Bronchial epithelial cell (primary cell): ENCODE data around the gene AOX1. TPM values are rescaled to one million over a fixed set of nuclear protein-coding genes. Genes with fewer than 3 reads are reported as not detected.
A peak's percentile ranks its signal among the peaks of the same experiment; 100 is the strongest.

ENCODE experiments used
- DNase-seq: peaks from one replicate; pipeline ENCODE4 v3.0.0-alpha.2; 2010; ENCODE audit warnings: low read depth
- FAIRE-seq: peaks from 2 replicates; lab custom pipeline; 2011; peaks lifted over from hg19 to GRCh38; lab: Jason Lieb, UNC
- H3K27me3 ChIP-seq: 2 replicates; pipeline ENCODE4 v1.5.1; 2011; ENCODE audit warnings: low read length; ENCODE audit not compliant: control insufficient read depth, insufficient read depth
- H3K36me3 ChIP-seq: 2 replicates; pipeline ENCODE4 v1.5.1; 2011; ENCODE audit warnings: low read length; ENCODE audit not compliant: control insufficient read depth, insufficient read depth
- H3K4me3 ChIP-seq: 2 replicates; pipeline ENCODE4 v1.5.1; 2011; ENCODE audit warnings: mild to moderate bottlenecking, low read depth, low read length, control low read depth
- CTCF ChIP-seq: IDR thresholded peaks from 2 replicates; pipeline ENCODE4 v1.5.1; 2011; ENCODE audit warnings: mild to moderate bottlenecking, moderate library complexity, low read length, control low read depth, inconsistent platforms; ENCODE audit not compliant: insufficient read depth, severe bottlenecking
- total RNA-seq: library from RNA; depleted of rRNA; stranded (reverse); fragments of >200 nt; gene quantifications from 2 replicates; pipeline ENCODE4 v1.2.1, GENCODE V29; 2014

Gene AOX1
- total RNA-seq, 1 donor from 2014 or later, result 8.4 TPM

DNA sequence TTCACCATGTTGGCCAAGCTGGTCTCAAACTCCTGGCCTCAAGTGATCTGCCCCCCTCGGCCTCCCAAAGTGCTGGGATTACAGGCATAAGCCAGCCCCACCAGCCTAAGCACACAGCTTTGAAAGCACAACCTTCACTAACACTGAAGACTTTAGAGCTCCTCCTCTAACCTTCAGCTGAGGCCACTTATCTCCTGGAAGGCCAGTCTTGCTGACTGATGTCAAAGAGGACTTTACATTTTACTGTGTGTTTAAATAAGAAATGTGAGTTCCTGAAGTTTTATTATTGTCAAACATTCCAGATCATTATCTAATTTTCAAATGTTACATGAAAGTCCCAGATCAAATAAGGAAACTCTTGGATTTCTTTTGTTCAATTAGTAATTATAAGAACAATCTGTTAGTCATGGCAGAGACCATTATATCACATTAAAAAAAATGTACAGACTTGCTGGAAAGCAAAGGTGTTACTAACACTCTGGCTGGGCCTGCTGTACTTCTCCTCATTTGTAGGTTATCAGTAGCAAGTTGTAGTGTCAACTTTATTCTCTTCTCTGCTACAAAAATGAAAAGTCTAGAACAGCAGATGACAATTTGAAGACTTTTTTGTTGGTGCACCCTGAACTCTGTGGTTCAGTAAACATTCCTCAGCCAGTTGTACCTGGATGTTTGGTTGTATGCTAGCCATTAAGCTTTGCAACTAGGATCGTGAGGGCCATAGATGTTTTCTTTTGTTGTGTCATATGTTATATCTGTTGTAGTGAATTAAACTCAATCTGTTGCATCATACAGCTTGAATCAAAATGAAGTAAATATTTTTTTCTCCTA, 80.0 kb downstream of the AOX1 start:
- Histone ChIP-seq H3K4me3 (no peak overlapping the region), H3K27me3 (no peaks in the 10 kb centered on the region), H3K36me3 (no peaks in the 10 kb centered on the region)
- DNase-seq (peak; percentile 38), FAIRE-seq (no peak)
- no peak for TF ChIP-seq CTCF

- Histone ChIP-seq H3K4me3 (no peak overlapping the region), H3K27me3 (no peaks in the 10 kb centered on the region), H3K36me3 (no peaks in the 10 kb centered on the region)
- FAIRE-seq (no peak), DNase-seq (no peak)
- TF ChIP-seq CTCF, result no peak
Observed at GRCh38 chr2:200667413-200667812, 81.6 kb downstream of the AOX1 start.

DNA sequence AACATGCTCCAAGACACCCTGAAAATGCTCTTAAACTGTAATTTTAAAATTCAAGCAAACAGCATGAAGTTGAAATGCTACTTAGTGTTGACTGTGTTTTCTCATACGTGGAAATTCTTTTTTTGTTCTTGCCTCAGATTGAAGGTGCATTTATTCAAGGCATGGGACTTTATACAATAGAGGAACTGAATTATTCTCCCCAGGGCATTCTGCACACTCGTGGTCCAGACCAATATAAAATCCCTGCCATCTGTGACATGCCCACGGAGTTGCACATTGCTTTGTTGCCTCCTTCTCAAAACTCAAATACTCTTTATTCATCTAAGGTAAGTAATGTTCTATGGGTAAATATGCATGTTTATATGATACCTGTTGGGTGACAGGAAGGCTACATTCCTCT, 82.7 kb downstream of the AOX1 start:
- FAIRE-seq (no peak), DNase-seq (no peak)
- TF ChIP-seq CTCF, result no peak
- Histone ChIP-seq H3K36me3 (no peaks in the 10 kb centered on the region), H3K27me3 (no peaks in the 10 kb centered on the region), H3K4me3 (no peak overlapping the region)

GRCh38 chr2:200669308-200669707, 83.5 kb downstream of the AOX1 start:
- no peak for FAIRE-seq
- Histone ChIP-seq H3K36me3 (no peaks in the 10 kb centered on the region), H3K4me3 (no peak overlapping the region), H3K27me3 (no peaks in the 10 kb centered on the region)
- DNase-seq, result no peak
- TF ChIP-seq CTCF, result no peak

DNA sequence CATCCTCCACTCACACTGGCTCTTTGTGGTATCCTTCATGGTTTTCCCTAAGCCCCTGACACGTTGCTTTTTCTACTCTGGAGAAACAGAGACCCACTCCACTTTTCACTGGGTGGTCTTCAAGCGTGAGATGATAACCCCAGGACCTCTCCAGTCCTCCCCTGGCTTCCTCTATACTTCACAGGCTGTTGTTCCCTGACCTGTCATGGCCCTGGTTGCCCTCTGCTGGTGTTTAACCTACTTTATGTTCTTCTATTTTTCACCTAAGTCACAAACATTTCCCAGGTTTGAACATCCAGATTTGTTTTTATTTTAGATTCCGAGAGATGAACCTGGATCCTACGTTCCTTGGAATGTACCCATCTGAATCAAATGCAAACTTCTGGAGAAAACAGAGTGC, 84.5 kb downstream of the AOX1 start:
- FAIRE-seq, result no peak
- Histone ChIP-seq H3K27me3 (peaks cover 1% of the 10 kb centered on the region), H3K4me3 (no peak overlapping the region), H3K36me3 (no peaks in the 10 kb centered on the region)
- no peak for DNase-seq
- peak; percentile 6 for TF ChIP-seq CTCF

DNA sequence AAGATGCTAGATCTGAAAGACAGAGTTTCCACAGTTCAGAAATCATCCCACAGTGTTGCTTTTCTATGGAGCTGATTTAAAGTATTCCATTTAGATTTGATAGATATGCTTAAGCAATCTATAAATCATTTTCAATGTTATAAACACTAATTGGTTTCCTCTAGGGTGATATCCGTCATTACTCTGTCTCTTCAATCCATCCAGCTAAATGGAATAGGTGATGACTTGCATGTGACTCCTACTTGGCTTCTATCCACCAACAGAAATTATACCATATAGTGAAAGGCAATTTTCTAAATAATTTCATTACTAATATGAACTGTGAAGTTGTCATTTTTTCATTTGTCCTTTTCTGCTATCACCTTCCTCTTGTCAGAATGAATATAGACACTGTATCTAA, 84.9 kb downstream of the AOX1 start:
- no peak for TF ChIP-seq CTCF
- DNase-seq (no peak), FAIRE-seq (no peak)
- H3K27me3 ChIP-seq, result peaks cover 1% of the 10 kb centered on the region
- H3K4me3 ChIP-seq, result no peak overlapping the region
- no peaks in the 10 kb centered on the region for H3K36me3 ChIP-seq
